ENCODE results near the gene PRKRA. TPM values are rescaled to one million over a fixed set of nuclear protein-coding genes. Genes with fewer than 3 reads are reported as not detected.

Gene PRKRA
- total RNA-seq, 1 donor from 2014 or later, result 48.8 TPM

DNA sequence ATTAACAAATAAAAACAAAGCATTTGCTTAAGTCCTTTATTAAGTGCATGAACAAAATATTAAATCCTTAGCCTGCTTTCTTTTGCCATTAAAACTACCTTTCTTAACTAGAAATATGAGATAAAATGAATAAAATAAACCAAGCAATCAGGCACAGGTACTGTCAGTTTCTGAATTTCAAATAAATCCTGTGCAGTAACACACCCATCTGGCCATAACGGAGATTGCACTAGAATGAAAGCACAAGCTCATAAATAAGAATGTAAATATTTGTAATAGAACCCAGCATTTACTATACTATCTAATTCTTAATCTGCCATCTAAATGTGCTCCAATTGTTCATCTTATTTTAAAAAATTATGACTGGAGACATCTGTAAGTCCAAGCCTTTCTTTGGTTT, 31.9 kb downstream of the PRKRA start:
- Mint-ChIP-seq H3K4me1 (ENCODE audit: low read depth) (peaks cover 13% of the 10 kb centered on the region), H3K27ac (ENCODE audit: unreplicated experiment) (no peak overlapping the region), H3K27me3 (ENCODE audit: low read depth) (no peaks in the 10 kb centered on the region), H3K4me3 (ENCODE audit: unreplicated experiment) (no peak overlapping the region), H3K9me3 (ENCODE audit: low read depth) (no peaks in the 10 kb centered on the region), H3K36me3 (ENCODE audit: low read depth) (no peaks in the 10 kb centered on the region)
- TF ChIP-seq, protein P1, sequence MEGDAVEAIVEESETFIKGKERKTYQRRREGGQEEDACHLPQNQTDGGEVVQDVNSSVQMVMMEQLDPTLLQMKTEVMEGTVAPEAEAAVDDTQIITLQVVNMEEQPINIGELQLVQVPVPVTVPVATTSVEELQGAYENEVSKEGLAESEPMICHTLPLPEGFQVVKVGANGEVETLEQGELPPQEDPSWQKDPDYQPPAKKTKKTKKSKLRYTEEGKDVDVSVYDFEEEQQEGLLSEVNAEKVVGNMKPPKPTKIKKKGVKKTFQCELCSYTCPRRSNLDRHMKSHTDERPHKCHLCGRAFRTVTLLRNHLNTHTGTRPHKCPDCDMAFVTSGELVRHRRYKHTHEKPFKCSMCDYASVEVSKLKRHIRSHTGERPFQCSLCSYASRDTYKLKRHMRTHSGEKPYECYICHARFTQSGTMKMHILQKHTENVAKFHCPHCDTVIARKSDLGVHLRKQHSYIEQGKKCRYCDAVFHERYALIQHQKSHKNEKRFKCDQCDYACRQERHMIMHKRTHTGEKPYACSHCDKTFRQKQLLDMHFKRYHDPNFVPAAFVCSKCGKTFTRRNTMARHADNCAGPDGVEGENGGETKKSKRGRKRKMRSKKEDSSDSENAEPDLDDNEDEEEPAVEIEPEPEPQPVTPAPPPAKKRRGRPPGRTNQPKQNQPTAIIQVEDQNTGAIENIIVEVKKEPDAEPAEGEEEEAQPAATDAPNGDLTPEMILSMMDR (IDR thresholded peaks at IDR 0.05), result peak; percentile 70
- DNase-seq (ENCODE audit: low spot score), result no peak

DNA sequence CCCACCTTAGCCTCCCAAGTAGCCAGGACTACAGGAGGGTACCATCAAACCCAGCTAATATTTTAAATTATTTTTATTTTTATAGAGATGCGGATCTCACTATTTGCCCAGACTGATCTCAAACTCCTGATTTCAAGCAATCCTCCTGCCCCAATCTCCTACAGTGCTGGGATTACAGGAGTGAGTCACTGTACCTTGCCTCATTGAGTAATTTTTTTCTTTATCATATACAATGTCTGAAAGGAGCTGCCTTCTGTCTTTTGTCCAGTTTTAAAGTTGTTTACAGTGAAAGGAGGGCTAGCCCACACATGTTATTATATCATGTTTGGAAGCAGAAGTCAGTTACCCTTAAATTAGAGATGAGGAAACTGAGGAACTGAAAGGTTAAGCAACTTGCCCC, 32.5 kb downstream of the PRKRA start:
- no peaks in the 10 kb centered on the region for H3K27me3 Mint-ChIP-seq (ENCODE audit: low read depth)
- no peaks in the 10 kb centered on the region for H3K36me3 Mint-ChIP-seq (ENCODE audit: low read depth)
- TF ChIP-seq, protein P1 (IDR thresholded peaks at IDR 0.05), result no peak
- H3K27ac Mint-ChIP-seq (ENCODE audit: unreplicated experiment), result no peak overlapping the region
- no peaks in the 10 kb centered on the region for H3K9me3 Mint-ChIP-seq (ENCODE audit: low read depth)
- no peak for DNase-seq (ENCODE audit: low spot score)
- no peak overlapping the region for H3K4me3 Mint-ChIP-seq (ENCODE audit: unreplicated experiment)
- H3K4me1 Mint-ChIP-seq (ENCODE audit: low read depth), result peaks cover 15% of the 10 kb centered on the region

DNA sequence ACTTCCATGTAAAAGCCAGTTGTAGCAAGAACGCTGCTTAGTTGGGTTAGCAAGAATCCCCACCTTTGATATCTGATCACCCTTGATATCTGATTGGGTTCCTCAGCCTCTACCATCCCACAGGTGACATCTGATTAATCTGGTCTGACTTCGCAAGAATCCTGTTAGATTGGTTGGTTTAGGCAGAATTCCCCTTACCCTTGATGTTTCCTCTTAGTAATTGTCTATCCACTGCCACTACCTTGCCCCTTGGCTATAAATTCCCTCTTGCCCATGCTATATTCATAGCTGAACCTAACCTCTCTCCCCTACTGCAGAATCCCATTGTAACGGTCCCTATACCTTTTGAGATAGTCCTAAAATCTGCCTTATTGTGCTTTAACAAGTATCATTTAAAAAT, 33.1 kb downstream of the PRKRA start:
- Mint-ChIP-seq H3K4me3 (ENCODE audit: unreplicated experiment) (no peak overlapping the region), H3K27ac (ENCODE audit: unreplicated experiment) (no peak overlapping the region), H3K9me3 (ENCODE audit: low read depth) (no peaks in the 10 kb centered on the region), H3K27me3 (ENCODE audit: low read depth) (no peaks in the 10 kb centered on the region), H3K36me3 (ENCODE audit: low read depth) (no peaks in the 10 kb centered on the region), H3K4me1 (ENCODE audit: low read depth) (peaks cover 20% of the 10 kb centered on the region)
- TF ChIP-seq, protein P1 (IDR thresholded peaks at IDR 0.05), result no peak
- no peak for DNase-seq (ENCODE audit: low spot score)

DNA sequence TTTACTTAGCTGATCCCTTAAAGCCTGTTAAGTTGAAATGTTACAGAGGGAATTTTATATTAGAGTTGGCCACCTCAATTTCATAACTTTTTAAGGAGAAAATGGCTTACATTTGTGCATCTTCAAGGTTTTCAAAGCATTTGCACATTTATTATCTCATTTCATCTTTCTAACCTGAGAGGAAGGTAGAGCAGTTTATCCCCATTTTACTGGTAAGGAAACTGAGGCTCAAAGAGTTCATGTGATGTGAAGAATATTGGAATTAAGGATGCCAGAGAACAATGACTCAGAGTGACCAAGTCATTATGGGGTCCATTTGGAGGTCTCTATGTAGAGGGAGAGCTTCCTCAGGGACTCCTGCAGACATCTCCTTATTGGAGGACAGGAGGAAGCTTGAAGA, 35.0 kb downstream of the PRKRA start:
- Mint-ChIP-seq H3K36me3 (ENCODE audit: low read depth) (no peaks in the 10 kb centered on the region), H3K27ac (ENCODE audit: unreplicated experiment) (no peak overlapping the region), H3K9me3 (ENCODE audit: low read depth) (no peaks in the 10 kb centered on the region), H3K4me1 (ENCODE audit: low read depth) (peaks cover 21% of the 10 kb centered on the region), H3K27me3 (ENCODE audit: low read depth) (no peaks in the 10 kb centered on the region), H3K4me3 (ENCODE audit: unreplicated experiment) (no peak overlapping the region)
- no peak for DNase-seq (ENCODE audit: low spot score)
- TF ChIP-seq, protein P1 (IDR thresholded peaks at IDR 0.05), result no peak

DNA sequence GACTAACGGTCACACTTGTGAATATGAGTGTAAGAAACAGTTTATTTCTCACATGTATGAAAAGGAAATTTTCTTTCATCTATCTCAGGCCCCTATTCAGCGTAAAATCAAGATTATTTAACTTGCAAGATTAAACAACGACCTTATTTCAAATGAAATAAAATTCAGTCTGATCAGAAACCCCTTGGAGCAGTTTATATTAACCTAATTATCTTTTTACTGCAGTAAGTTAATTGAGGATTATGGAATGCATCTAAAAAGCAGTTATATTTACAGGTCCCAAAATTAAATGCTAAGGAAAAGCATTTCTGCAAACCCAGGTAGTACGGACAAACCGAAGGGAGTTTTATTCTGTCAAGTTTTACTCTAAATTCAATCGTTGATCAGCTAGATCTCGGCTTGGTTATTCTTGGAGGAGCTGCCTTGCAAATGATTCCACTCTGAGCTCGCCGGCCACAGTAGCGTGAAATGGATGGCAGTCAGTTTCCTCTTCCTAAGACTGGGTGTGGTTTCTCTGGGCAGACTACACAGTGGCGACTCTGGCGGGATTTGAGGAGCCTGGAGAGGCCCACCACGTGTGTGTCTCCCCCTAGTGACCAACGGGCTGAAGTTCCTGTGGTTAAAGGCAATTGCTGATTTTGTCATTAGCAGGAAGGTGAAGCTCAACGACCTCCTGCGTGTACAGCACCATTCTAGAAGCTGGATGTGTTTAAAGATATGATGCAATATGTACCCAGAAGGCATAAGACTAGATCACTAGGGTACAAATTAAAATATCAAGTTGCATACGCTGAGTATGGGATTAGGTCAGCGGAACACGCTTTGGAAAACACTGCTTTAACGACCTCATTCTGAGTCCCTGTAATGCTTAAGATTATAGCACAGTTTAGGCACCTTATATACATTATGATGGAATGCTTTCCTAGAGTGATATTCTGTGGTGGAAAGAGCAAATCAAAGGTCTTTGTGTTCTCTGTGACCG, 36.4 kb downstream of the PRKRA start:
- Mint-ChIP-seq H3K27me3 (ENCODE audit: low read depth) (no peaks in the 10 kb centered on the region), H3K36me3 (ENCODE audit: low read depth) (no peaks in the 10 kb centered on the region), H3K4me3 (ENCODE audit: unreplicated experiment) (peak overlapping the region; percentile 91), H3K4me1 (ENCODE audit: low read depth) (peaks cover 21% of the 10 kb centered on the region), H3K27ac (ENCODE audit: unreplicated experiment) (peak overlapping the region; percentile 94), H3K9me3 (ENCODE audit: low read depth) (no peaks in the 10 kb centered on the region)
- TF ChIP-seq, protein P1 (IDR thresholded peaks at IDR 0.05), result peak; percentile 90
- DNase-seq (ENCODE audit: low spot score), result peak; percentile 91

Measured in chondrocyte (in vitro differentiated cells).